ENCODE data around the gene TXN2. TPM values are rescaled to one million over a fixed set of nuclear protein-coding genes. Genes with fewer than 3 reads are reported as not detected.
A peak's percentile ranks its signal among the peaks of the same experiment; 100 is the strongest.

The TXN2 gene
- total RNA-seq, 2 donors from 2014 or later: 115 TPM

- peak within 1 kb of the TSS; percentile 64 for H3K27ac Mint-ChIP-seq
- peak; percentile 91 to 94 for DNase-seq
Measured at GRCh38 chr22:36506637-36507517, 25.4 kb upstream of the TXN2 start, which contains the start of gene FOXRED2. Gene FOXRED2 (minus strand): TSS chr22:36507040. CDS start chr22:36506422, 618 bp downstream.

GRCh38 chr22:36505998-36506635 is 24.7 kb upstream of the TXN2 start:
- no peak for DNase-seq
- peaks cover 1 to 4% of the 10 kb centered on the region in 2 donors for H3K36me3 Mint-ChIP-seq (ENCODE audit: insufficient read depth in 2 of 2)
- H3K9me3 Mint-ChIP-seq: peaks cover 0 to 2% of the 10 kb centered on the region in 2 donors
- H3K27me3 Mint-ChIP-seq (ENCODE audit: low read depth): no peaks in the 10 kb centered on the region
- no peak for ATAC-seq (replicated peaks in 1 of 2)
- no peak overlapping the region for H3K27ac Mint-ChIP-seq
- H3K4me3 Mint-ChIP-seq: peak overlapping the region; percentile 83 to 89
- H3K4me1 Mint-ChIP-seq (ENCODE audit: low read depth): peaks cover 14% of the 10 kb centered on the region

More at GRCh38 chr22:36506637-36507517, 25.4 kb upstream of the TXN2 start, which contains the start of gene FOXRED2:
- ATAC-seq (replicated peaks in 1 of 2): peak; percentile 95 to 96
- Mint-ChIP-seq H3K36me3 (ENCODE audit: insufficient read depth in 2 of 2) (peaks cover 5 to 7% of the 10 kb centered on the region in 2 donors), H3K27me3 (ENCODE audit: low read depth) (no peaks in the 10 kb centered on the region), H3K4me3 (peak within 1 kb of the TSS; percentile 83 to 89), H3K4me1 (ENCODE audit: low read depth) (peaks cover 20% of the 10 kb centered on the region), H3K9me3 (peaks cover 0 to 2% of the 10 kb centered on the region in 2 donors)

DNA sequence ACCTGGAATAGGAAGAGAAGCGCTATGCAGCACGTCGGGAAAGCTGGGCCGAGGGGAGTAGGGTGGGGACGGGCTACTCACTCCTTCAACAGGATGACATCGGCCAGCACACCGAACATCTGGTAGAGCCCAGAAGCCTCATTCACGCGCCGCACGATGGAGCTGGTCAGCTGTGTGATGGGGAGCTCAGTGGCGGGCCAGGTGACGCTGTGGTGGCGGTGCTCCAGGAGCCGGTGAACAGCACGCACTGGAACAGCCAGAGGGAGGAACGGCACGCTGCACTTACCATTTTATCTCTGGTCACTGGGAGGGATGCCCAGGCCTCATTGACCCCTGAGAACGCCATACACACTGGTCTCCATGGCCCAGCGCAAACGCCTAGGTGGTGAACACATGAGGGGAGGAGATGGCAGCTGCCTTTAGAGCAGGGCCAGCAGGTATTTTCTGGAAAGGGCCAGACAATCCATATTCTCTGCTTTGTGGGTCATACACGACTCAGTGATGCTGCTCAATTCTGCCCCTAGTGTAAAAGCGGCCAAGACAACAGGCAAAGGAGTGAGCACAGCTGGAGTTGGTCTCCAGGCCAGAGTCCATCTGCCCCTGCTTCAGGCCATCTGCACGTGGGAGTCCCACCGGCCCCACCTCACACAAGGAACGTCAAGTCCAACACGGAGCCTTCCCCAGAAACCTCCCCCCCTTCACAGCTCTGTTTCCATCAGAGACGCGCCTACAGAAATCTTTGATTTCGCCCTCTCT is 16.6 kb upstream of the TXN2 start:
- Mint-ChIP-seq H3K4me3 (no peak overlapping the region), H3K27me3 (ENCODE audit: low read depth) (no peaks in the 10 kb centered on the region), H3K9me3 (no peaks in the 10 kb centered on the region), H3K36me3 (ENCODE audit: insufficient read depth in 2 of 2) (peaks cover 2 to 15% of the 10 kb centered on the region in 2 donors), H3K27ac (no peak overlapping the region), H3K4me1 (ENCODE audit: low read depth) (no peaks in the 10 kb centered on the region)
- DNase-seq: no peak
- ATAC-seq (replicated peaks in 1 of 2): no peak

GRCh38 chr22:36493690-36494110 is 12.3 kb upstream of the TXN2 start:
- no peak overlapping the region for H3K4me3 Mint-ChIP-seq
- ATAC-seq (replicated peaks in 1 of 2): no peak
- H3K27ac Mint-ChIP-seq: no peak overlapping the region

DNA sequence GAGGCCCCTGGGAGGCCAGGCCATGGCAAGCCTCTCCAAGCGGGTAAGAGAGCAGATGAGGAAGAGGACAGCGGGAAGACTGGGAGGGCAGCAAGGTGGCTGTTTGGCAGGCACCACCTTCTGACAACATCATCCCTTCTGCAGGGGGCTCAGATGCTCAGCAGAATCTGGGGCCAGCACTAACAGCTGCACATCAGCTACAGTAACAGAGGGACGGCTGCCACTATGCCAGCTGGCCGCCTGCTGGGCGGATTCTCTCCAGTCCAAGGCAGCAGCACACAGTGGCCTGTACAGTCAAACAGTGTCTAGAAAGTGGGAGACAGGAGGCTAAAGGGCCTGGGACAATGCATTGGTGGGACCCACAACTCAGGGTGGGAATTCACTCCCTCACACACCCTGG is 10.7 kb upstream of the TXN2 start:
- Mint-ChIP-seq H3K9me3 (peaks cover 0 to 2% of the 10 kb centered on the region in 2 donors), H3K4me1 (ENCODE audit: low read depth) (no peaks in the 10 kb centered on the region), H3K4me3 (no peak overlapping the region), H3K27ac (no peak overlapping the region), H3K36me3 (ENCODE audit: insufficient read depth in 2 of 2) (peaks cover 6 to 17% of the 10 kb centered on the region in 2 donors), H3K27me3 (ENCODE audit: low read depth) (no peaks in the 10 kb centered on the region)
- DNase-seq (no peak), ATAC-seq (replicated peaks in 1 of 2) (no peak)

More at GRCh38 chr22:36493690-36494110, 12.3 kb upstream of the TXN2 start:
- peaks cover 2 to 18% of the 10 kb centered on the region in 2 donors for H3K36me3 Mint-ChIP-seq (ENCODE audit: insufficient read depth in 2 of 2)
- H3K27me3 Mint-ChIP-seq (ENCODE audit: low read depth): no peaks in the 10 kb centered on the region
- no peaks in the 10 kb centered on the region for H3K4me1 Mint-ChIP-seq (ENCODE audit: low read depth)
- H3K9me3 Mint-ChIP-seq: no peaks in the 10 kb centered on the region
- DNase-seq: no peak

GRCh38 chr22:36491155-36491554 is 9.7 kb upstream of the TXN2 start:
- H3K9me3 Mint-ChIP-seq: peaks cover 0 to 2% of the 10 kb centered on the region in 2 donors
- H3K4me3 Mint-ChIP-seq: no peak overlapping the region
- DNase-seq (no peak), ATAC-seq (replicated peaks in 1 of 2) (no peak)
- peaks cover 7 to 18% of the 10 kb centered on the region in 2 donors for H3K36me3 Mint-ChIP-seq (ENCODE audit: insufficient read depth in 2 of 2)
- no peaks in the 10 kb centered on the region for H3K27me3 Mint-ChIP-seq (ENCODE audit: low read depth)
- no peaks in the 10 kb centered on the region for H3K4me1 Mint-ChIP-seq (ENCODE audit: low read depth)
- no peak overlapping the region for H3K27ac Mint-ChIP-seq

GRCh38 chr22:36486619-36487384 is 5.4 kb upstream of the TXN2 start:
- Mint-ChIP-seq H3K27me3 (ENCODE audit: low read depth) (no peaks in the 10 kb centered on the region), H3K36me3 (ENCODE audit: insufficient read depth in 2 of 2) (peaks cover 9 to 11% of the 10 kb centered on the region in 2 donors), H3K9me3 (peaks cover 0 to 2% of the 10 kb centered on the region in 2 donors), H3K27ac (no peak overlapping the region), H3K4me1 (ENCODE audit: low read depth) (peaks cover 7% of the 10 kb centered on the region), H3K4me3 (no peak overlapping the region)
- DNase-seq: peak; percentile 62 to 65
- ATAC-seq (replicated peaks in 1 of 2): no peak

DNA sequence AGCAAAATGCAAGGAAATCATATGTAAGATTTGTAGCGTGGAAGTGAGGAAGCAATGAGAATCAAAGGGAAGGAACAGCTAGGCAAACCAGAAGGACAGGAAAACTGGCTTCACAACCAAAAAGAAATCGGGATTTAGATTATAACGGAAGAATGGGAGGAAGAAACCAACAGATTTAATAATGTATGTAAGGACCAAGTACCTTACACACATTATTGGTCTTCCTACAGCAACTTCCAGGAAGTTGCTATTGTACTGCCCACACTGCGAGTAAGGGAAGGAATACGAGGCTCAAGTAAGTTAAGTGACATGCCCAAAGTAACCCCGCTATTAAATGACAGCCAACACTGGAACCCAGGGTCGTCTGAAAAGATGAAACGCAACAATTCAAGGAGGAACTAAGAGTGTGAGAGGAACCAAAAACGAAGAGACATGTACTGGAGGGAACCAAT is 473 bp downstream of the TXN2 start:
- ATAC-seq (replicated peaks in 1 of 2): peak in 1 of 2 donors; percentile 2

DNA sequence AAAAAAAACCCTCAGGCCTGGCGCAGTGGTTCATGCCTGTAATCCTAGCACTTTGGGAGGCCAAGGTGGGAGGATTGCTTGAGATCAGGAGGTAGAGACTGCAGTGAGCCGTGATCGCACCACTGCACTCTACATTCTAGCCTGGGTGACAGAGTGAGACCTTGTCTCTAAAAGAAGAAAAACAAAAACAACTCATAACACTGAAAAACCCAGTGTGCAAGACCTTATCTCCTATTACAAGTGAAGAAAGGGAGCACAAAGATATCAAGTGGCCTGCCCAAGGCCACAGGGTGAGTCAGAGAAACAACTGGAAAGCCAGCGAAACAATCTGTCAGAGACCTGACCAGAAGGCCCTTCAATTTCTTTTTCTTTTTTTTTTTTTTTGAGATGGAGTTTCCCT is 2.5 kb downstream of the TXN2 start:
- peaks cover 8 to 12% of the 10 kb centered on the region in 2 donors for H3K36me3 Mint-ChIP-seq (ENCODE audit: insufficient read depth in 2 of 2)
- H3K9me3 Mint-ChIP-seq: no peaks in the 10 kb centered on the region
- DNase-seq (no peak), ATAC-seq (replicated peaks in 1 of 2) (no peak)
- H3K4me1 Mint-ChIP-seq (ENCODE audit: low read depth): peaks cover 18% of the 10 kb centered on the region
- no peaks in the 10 kb centered on the region for H3K27me3 Mint-ChIP-seq (ENCODE audit: low read depth)
- no peak overlapping the region for H3K27ac Mint-ChIP-seq
- no peak overlapping the region for H3K4me3 Mint-ChIP-seq

More for the DNA sequence above, 473 bp downstream of the TXN2 start:
- peak overlapping the region; percentile 94 to 98 for H3K4me3 Mint-ChIP-seq
- DNase-seq: no peak
- H3K9me3 Mint-ChIP-seq: no peaks in the 10 kb centered on the region
- H3K27me3 Mint-ChIP-seq (ENCODE audit: low read depth): no peaks in the 10 kb centered on the region
- H3K4me1 Mint-ChIP-seq (ENCODE audit: low read depth): peaks cover 18% of the 10 kb centered on the region
- H3K27ac Mint-ChIP-seq: peak overlapping the region; percentile 96
- H3K36me3 Mint-ChIP-seq (ENCODE audit: insufficient read depth in 2 of 2): peaks cover 8 to 12% of the 10 kb centered on the region in 2 donors

DNA sequence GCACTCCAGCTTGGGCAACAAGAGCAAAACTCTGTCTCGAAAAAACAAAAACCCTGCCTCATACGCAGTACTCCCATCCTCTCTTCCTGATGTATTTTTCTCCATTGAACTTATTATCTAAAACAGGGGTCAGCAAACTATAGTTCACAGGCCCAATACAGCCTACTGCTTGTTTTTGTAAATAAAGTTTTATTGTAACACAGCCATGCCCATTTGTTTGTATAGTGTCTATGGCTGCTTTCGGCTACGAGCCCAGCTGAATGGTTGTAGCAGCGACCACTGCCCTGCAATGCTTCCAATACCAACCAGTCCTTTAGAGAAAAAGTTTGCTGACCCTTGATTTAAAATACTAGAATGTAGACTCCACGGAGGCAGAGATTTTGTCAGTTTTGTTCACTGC is 6.1 kb downstream of the TXN2 start:
- Mint-ChIP-seq H3K4me1 (ENCODE audit: low read depth) (peaks cover 8% of the 10 kb centered on the region), H3K9me3 (no peaks in the 10 kb centered on the region), H3K4me3 (no peak overlapping the region), H3K27ac (no peak overlapping the region), H3K36me3 (ENCODE audit: insufficient read depth in 2 of 2) (peaks cover 8 to 10% of the 10 kb centered on the region in 2 donors), H3K27me3 (ENCODE audit: low read depth) (no peaks in the 10 kb centered on the region)
- ATAC-seq (replicated peaks in 1 of 2) (no peak), DNase-seq (no peak)

- no peaks in the 10 kb centered on the region for H3K9me3 Mint-ChIP-seq
- no peaks in the 10 kb centered on the region for H3K27me3 Mint-ChIP-seq (ENCODE audit: low read depth)
- DNase-seq (no peak), ATAC-seq (replicated peaks in 1 of 2) (no peak)
- H3K27ac Mint-ChIP-seq: no peak overlapping the region
- peaks cover 8 to 10% of the 10 kb centered on the region in 2 donors for H3K36me3 Mint-ChIP-seq (ENCODE audit: insufficient read depth in 2 of 2)
- peaks cover 21% of the 10 kb centered on the region for H3K4me1 Mint-ChIP-seq (ENCODE audit: low read depth)
- H3K4me3 Mint-ChIP-seq: no peak overlapping the region
Measured at GRCh38 chr22:36472689-36473088, 8.8 kb downstream of the TXN2 start.

DNA sequence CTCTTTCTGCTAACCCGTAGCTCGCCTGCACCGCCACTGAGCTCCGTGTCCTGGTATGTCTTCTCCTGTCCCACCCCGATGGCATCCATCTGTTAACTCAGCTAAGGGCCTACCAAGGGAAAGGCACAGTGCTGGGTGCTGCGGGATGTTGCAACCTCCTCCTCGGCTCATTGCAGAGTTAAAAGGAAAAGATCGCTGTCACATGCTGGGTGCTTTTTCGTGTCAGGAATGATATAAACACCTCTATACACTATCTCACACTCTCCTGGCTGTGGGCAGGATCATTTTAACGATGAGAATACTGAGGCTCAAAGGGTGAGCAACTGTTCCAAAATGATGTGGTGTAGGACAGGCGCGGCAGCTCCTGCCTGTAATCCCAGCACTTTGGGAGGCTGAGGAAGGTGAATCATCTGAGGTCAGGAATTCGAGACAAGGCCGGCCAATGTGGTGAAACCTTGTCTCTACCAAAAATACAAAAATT is 10.1 kb downstream of the TXN2 start:
- DNase-seq (no peak), ATAC-seq (replicated peaks in 1 of 2) (no peak)
- no peak overlapping the region for H3K27ac Mint-ChIP-seq
- H3K4me1 Mint-ChIP-seq (ENCODE audit: low read depth): peaks cover 34% of the 10 kb centered on the region
- H3K36me3 Mint-ChIP-seq (ENCODE audit: insufficient read depth in 2 of 2): peaks cover 0 to 2% of the 10 kb centered on the region in 2 donors
- no peaks in the 10 kb centered on the region for H3K27me3 Mint-ChIP-seq (ENCODE audit: low read depth)
- no peak overlapping the region for H3K4me3 Mint-ChIP-seq
- no peaks in the 10 kb centered on the region for H3K9me3 Mint-ChIP-seq

All from activated T-cell treated with anti-CD3 and anti-CD28 coated beads, Interleukin-2, amount 50 U/mL, for 72 hours (primary cell).